Measurements from ENCODE around the gene CCDC175. TPM values are rescaled to one million over a fixed set of nuclear protein-coding genes. Genes with fewer than 3 reads are reported as not detected.

Gene CCDC175
- total RNA-seq, 2 experiments from 2014 or later: not detected

GRCh38 chr14:59455411-59455810 lies 121.2 kb downstream of the CCDC175 start:
- DNase-seq (ENCODE audit: low spot score): no peak
- H3K79me2 ChIP-seq (ENCODE audit: insufficient read depth, low read depth, low read length): no peaks in the 10 kb centered on the region
- POLR2A ChIA-PET: interaction anchor here (0.6 to 1.7 kb wide), 4 partner anchors 16 to 29 kb away, joined by 3 to 5 read pairs (median 3); partner anchors contain the start of genes JKAMP and L3HYPDH
- H3K9me2 ChIP-seq (ENCODE audit: insufficient read depth, low read length): no peaks in the 10 kb centered on the region
- BruUV-seq (replicated peaks): no TSS peak
- intact Hi-C loops (cut with micrococcal nuclease; ENCODE audit: unreplicated experiment): no loop called here
- no peak overlapping the region for H3K4me3 ChIP-seq (ENCODE audit: low read depth, low read length, poor library complexity, severe bottlenecking)
- CTCF ChIA-PET (ENCODE audit: unreplicated experiment): no interaction called here
- no peaks in the 10 kb centered on the region for H4K20me1 ChIP-seq (ENCODE audit: insufficient read depth, low read length)
- no peak for TF ChIP-seq CTCF (conservative IDR thresholded peaks at IDR 0.05; ENCODE audit: low read length)
- TF ChIP-seq EZH2phosphoT487 (IDR thresholded peaks at IDR 0.05; ENCODE audit: borderline replicate concordance, low read depth, low read length): no peak
- H3K36me3 ChIP-seq (ENCODE audit: insufficient read depth, low read length): peaks cover 49% of the 10 kb centered on the region
- H3K27ac ChIP-seq (ENCODE audit: low read depth, low read length, poor library complexity, severe bottlenecking): no peak overlapping the region
- H2AFZ ChIP-seq (ENCODE audit: low read length): no peak overlapping the region
- no peaks in the 10 kb centered on the region for H3K4me1 ChIP-seq (ENCODE audit: insufficient read depth, low read length, poor library complexity, severe bottlenecking)
- no peaks in the 10 kb centered on the region; the same call in 1 of the 2 replicates for H3K9me3 ChIP-seq (ENCODE audit: low read length)
- H3K4me2 ChIP-seq (ENCODE audit: low read length): no peak overlapping the region

Other genes with a start within 250 kb of the CCDC175 start
- gene GPR135, start 111.4 kb downstream of the CCDC175 start, total RNA-seq (2014; rRNA removed; shearing (Covaris generic)): 4.8 and 6.5 TPM in 2 replicates
- gene GPR135, start 111.4 kb downstream of the CCDC175 start, total RNA-seq (2022): 10.7 and 10.9 TPM in 2 replicates
- 43.2 and 43.5 TPM in 2 replicates for gene L3HYPDH, start 92.4 kb downstream of the CCDC175 start, total RNA-seq (2014; rRNA removed; shearing (Covaris generic))
- gene L3HYPDH, start 92.4 kb downstream of the CCDC175 start, total RNA-seq (2022): 36.6 TPM in 2 replicates
- gene JKAMP, start 92.3 kb downstream of the CCDC175 start, total RNA-seq (2014; rRNA removed; shearing (Covaris generic)): 19.7 and 24.9 TPM in 2 replicates
- gene JKAMP, start 92.3 kb downstream of the CCDC175 start, total RNA-seq (2022): 21.1 and 26.4 TPM in 2 replicates